Measurements from ENCODE around the gene GALNT18.

GALNT18 gene

GRCh38 chr11:11584937-11585336 lies 36.9 kb downstream of the GALNT18 start:
- no peak for DNase-seq

- no peak for DNase-seq
Measured at GRCh38 chr11:11584530-11584810, 37.3 kb downstream of the GALNT18 start.

GRCh38 chr11:11583801-11584529 lies 37.8 kb downstream of the GALNT18 start:
- no peak for DNase-seq

DNA sequence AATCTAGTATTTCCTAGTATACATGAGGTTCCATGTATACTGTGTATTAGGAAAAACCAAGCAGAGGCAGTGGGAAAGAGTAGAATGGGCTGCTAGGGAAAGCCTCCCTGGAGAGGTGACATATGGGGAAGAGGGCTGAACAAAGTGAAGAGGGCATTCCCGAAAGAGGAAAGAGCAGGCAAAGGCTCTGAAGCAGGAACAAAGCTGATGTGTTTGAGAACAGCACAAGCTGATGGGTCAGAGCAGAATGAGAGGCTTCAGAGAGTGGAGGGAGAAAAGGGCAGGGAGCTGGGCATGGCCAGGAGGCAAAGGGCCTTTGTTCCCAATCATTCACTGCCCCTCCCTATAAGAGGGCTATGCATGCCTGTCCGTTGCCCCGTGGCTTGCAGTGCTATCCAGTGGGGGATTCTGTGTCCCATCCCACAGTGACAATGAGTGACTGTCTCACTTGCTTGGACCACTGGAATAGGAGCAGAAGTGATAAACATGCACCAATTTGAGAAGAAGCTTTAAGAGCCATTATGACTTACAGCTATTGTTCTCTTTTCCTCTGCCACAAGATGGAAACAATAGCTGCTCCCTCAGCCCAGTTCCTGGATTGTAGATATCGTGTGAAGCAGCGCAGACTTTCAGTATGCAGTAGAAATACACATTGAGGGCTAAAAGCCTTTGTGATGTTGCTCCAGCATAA lies 39.6 kb downstream of the GALNT18 start:
- DNase-seq = no peak

DNA sequence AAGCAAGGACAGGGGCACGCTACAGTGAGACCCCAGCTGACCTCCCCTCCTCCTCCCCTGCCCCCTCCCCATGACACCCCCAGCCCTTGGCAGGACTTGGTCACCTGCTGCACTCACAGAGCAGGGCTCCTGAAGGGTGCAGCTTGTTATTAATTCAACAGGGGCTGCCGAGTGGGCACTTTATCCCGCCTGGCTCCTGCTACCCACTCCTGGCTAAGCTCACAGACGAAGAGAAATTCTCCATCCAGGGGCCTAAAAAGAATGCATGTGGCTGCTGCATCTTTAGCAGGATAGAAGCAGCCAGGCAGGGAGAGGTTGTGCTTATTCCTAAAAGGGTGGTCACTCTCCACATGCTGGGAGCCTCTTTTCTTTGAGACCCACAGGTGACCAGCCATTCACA lies 40.3 kb downstream of the GALNT18 start:
- no peak for DNase-seq

DNA sequence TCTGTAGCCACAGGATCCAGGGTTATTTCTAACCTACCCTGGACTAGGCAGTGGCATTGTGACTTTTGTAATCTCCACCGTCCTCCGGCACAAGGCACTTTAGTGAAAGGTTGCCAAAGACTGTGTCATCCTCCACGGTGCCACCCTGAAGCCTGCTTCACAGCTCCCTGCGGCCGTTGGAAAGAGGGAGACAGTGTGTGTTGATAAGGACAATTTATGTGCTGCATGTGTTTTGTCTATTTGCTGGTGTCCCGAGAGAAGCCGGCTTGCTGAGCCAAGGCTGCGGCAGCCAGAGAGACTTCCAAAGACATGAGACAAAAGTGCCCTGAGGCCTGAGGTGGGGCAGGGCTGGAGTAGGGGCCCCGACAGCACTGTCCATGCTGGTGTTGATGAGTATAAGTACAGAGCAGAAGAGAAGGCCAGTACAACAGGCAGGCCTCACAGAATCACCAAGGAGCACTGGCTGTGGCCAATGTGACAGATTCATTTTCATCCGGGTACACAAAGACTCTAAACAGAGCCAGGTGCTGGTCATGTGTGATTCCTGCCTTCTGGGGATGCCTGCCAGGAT lies 40.9 kb downstream of the GALNT18 start:
- DNase-seq = no peak

DNA sequence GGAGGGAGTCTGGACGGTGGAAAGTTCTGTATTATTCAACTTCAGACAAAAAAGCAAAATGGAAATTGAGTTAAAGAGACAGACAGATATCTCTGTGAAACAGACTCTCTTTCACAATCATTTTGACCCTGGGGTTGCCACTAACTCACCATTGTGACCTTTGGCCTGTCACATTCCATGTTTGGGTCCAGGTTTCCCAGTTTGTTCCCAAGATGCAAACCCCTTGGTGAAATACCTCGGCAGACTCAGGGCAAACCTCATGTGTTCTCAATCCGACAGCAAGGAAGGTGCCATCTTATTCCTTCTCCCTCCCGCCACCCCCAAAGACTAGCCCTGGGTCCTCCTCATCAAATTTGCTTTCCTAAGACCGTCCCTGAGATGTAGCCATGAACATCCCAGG lies 41.8 kb downstream of the GALNT18 start:
- no peak for DNase-seq

- no peak for DNase-seq
Measured at GRCh38 chr11:11579012-11579988, 42.5 kb downstream of the GALNT18 start.

GRCh38 chr11:11577932-11578911 lies 43.6 kb downstream of the GALNT18 start:
- DNase-seq = no peak

GRCh38 chr11:11577251-11577855 lies 44.5 kb downstream of the GALNT18 start:
- DNase-seq = no peak

- no peak for DNase-seq
Measured at GRCh38 chr11:11574373-11575287, 47.2 kb downstream of the GALNT18 start.

GRCh38 chr11:11572386-11572785 lies 49.4 kb downstream of the GALNT18 start:
- no peak for DNase-seq

GRCh38 chr11:11571893-11572292 lies 49.9 kb downstream of the GALNT18 start:
- no peak for DNase-seq

DNA sequence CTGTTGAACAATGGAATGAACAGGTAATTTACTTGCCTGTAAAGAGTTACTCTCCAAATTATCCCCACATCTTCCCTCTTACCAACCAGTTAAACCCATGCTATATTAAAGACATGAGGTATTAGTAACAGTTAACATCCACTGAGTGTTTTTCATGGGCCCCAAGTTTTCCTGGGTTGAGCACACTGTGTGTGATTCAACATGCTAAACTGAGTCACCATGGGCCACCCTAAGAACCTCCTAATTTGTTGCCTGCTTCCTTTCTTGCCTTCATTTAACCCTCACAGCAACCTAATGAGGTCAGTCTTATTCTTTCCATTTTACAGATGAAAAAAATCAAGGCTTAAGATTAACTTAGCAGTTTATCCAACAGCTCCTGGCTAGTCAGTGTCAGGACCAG lies 51.0 kb downstream of the GALNT18 start:
- no peak for DNase-seq

GRCh38 chr11:11569936-11570491 lies 51.8 kb downstream of the GALNT18 start:
- DNase-seq = no peak

DNA sequence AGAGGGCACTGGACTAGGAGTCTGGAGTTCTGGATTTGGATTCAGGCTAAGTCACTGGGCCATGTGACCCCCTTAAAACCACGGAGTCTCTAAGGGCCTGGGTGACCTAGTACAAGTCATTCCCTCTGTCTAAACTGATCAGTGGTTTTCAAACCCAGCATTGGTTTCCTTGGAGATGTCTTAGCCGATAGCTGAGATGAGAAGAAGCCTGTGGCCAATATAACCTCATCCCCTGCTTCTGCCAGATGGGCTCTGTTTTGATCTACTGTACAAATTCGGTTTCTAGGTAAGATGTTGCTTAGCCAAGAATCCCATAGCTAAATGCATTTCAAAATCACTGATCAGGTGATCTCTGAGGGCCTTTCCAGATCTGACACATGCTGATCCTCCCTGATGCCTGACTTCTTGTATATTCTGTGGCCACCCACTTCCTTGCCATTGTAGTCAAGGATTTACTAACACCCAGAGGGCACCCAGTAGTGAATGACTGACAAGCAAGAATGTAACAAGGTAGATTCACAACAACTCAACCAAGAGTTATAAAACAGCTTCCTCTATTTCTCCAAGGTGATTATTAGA lies 53.1 kb downstream of the GALNT18 start:
- DNase-seq = no peak

GRCh38 chr11:11567936-11568650 lies 53.7 kb downstream of the GALNT18 start:
- DNase-seq = no peak

DNA sequence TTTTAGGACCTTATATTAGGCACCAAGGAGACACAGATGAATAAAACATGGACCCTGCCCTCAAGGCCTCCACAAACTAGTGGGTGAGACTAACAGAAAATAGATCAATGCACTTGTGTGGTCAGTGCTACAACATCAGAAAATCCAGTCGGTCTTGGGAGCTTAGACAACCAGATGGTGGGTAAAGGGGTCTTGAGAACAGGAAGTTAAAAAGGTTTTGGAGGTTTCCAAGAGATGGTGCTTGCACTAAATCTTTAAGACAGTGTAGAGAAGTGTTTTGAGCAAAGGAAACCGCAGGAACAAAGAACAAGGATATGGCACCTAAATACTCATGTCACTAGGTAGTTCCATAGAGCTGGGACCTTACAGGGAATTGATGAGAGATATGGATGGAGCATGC lies 56.2 kb downstream of the GALNT18 start:
- DNase-seq = no peak
